Right lobe of liver (tissue), 4 donors: Measurements from ENCODE around the gene BMP8B.

Source experiments
- POLR2A ChIP-seq: fragments of 450-650 bp; IDR thresholded peaks from one replicate; pipeline ENCODE4 v1.6.1; 2017; ENCODE audit warnings: antibody characterized with exemption, mild to moderate bottlenecking
- TF ChIP-seq, protein P1 (sequence below), 4 donors: fragments of 200-600 bp in 3 of 4; fragments of 450-650 bp in 1 of 4; IDR thresholded peaks; one replicate each; pipeline versions ENCODE4 v1.5.1 to v1.8.0; 2016 to 2022; ENCODE audit warnings: antibody characterized with exemption in 4 of 4, mild to moderate bottlenecking in 2 of 4
- donor health status: DM: no; HTN: no; CAD: no.
- donor health status: DM: no; HTN: no; CAD: no.
- donor health status: DM: no; HTN: yes; CAD: no.

DNA sequence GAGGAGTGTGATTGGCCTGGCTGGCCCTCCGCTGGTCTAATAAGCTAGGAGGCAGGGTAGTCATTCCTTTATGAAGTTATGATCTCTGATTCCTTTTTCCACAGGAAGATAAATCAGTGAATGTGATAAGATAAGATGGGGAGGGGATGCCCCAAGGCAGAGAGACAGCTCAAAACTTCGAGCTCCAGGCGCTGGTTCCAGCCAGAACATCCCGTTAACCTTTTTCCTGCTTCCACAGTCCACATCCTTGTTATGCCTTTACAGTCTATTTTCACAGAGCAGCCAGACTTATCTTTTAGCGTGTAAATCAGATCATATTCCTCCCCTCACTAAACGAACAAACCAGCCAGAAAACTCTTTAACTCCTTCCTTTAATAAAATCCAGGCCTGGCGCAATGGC lies 38.5 kb upstream of the BMP8B start:
- TF ChIP-seq POLR2A = no peak
- TF ChIP-seq, protein P1, sequence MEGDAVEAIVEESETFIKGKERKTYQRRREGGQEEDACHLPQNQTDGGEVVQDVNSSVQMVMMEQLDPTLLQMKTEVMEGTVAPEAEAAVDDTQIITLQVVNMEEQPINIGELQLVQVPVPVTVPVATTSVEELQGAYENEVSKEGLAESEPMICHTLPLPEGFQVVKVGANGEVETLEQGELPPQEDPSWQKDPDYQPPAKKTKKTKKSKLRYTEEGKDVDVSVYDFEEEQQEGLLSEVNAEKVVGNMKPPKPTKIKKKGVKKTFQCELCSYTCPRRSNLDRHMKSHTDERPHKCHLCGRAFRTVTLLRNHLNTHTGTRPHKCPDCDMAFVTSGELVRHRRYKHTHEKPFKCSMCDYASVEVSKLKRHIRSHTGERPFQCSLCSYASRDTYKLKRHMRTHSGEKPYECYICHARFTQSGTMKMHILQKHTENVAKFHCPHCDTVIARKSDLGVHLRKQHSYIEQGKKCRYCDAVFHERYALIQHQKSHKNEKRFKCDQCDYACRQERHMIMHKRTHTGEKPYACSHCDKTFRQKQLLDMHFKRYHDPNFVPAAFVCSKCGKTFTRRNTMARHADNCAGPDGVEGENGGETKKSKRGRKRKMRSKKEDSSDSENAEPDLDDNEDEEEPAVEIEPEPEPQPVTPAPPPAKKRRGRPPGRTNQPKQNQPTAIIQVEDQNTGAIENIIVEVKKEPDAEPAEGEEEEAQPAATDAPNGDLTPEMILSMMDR (IDR thresholded peaks at IDR 0.05) = no peak
